Type B pancreatic cell (in vitro differentiated cells): Measurements from ENCODE around the gene SLC25A28. TPM values are rescaled to one million over a fixed set of nuclear protein-coding genes. Genes with fewer than 3 reads are reported as not detected.

ENCODE experiments used
- DNase-seq: peaks from one replicate; pipeline ENCODE4 v3.0.0; 2021; ENCODE audit warnings: mixed read lengths; ENCODE audit not compliant: unreplicated experiment; ENCODE audit errors: extremely low spot score
- H3K27ac Mint-ChIP-seq: 2 replicates; pipeline ENCODE4 v1.8.0; 2021; ENCODE audit warnings: mild to moderate bottlenecking, mixed read lengths
- H3K27me3 Mint-ChIP-seq: 2 replicates; pipeline ENCODE4 v1.8.0; 2021; ENCODE audit warnings: mixed read lengths
- H3K36me3 Mint-ChIP-seq: 2 replicates; pipeline ENCODE4 v1.8.0; 2021; ENCODE audit warnings: mixed read lengths
- H3K4me1 Mint-ChIP-seq: one replicate; pipeline ENCODE4 v1.8.0; 2021; ENCODE audit warnings: mixed read lengths; ENCODE audit not compliant: unreplicated experiment
- H3K4me3 Mint-ChIP-seq: 2 replicates; pipeline ENCODE4 v1.8.0; 2021; ENCODE audit warnings: mild to moderate bottlenecking, mixed read lengths
- H3K9me3 Mint-ChIP-seq: 2 replicates; pipeline ENCODE4 v1.8.0; 2021; ENCODE audit warnings: mixed read lengths
- total RNA-seq: library from RNA; stranded (reverse); gene quantifications from 2 replicates; pipeline ENCODE4 v1.2.1, GENCODE V29; 2021; ENCODE audit warnings: low replicate concordance
- TF ChIP-seq, protein P1 (sequence below): fragments of 200-600 bp; sonication (generic); conservative IDR thresholded peaks from 2 replicates; pipeline ENCODE4 v1.5.0; 2021; ENCODE audit warnings: antibody characterized with exemption, mild to moderate bottlenecking

SLC25A28 gene
- total RNA-seq, 1 donor from 2014 or later, result 33.9 TPM

GRCh38 chr10:99571816-99572215 is 48.4 kb downstream of the SLC25A28 start:
- Mint-ChIP-seq H3K27ac (no peak overlapping the region), H3K9me3 (peaks cover 5% of the 10 kb centered on the region), H3K27me3 (peaks cover 5% of the 10 kb centered on the region), H3K4me3 (no peak overlapping the region), H3K36me3 (no peaks in the 10 kb centered on the region), H3K4me1 (no peaks in the 10 kb centered on the region)
- TF ChIP-seq, protein P1, sequence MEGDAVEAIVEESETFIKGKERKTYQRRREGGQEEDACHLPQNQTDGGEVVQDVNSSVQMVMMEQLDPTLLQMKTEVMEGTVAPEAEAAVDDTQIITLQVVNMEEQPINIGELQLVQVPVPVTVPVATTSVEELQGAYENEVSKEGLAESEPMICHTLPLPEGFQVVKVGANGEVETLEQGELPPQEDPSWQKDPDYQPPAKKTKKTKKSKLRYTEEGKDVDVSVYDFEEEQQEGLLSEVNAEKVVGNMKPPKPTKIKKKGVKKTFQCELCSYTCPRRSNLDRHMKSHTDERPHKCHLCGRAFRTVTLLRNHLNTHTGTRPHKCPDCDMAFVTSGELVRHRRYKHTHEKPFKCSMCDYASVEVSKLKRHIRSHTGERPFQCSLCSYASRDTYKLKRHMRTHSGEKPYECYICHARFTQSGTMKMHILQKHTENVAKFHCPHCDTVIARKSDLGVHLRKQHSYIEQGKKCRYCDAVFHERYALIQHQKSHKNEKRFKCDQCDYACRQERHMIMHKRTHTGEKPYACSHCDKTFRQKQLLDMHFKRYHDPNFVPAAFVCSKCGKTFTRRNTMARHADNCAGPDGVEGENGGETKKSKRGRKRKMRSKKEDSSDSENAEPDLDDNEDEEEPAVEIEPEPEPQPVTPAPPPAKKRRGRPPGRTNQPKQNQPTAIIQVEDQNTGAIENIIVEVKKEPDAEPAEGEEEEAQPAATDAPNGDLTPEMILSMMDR, result no peak
- no peak for DNase-seq

- no peak overlapping the region for H3K4me3 Mint-ChIP-seq
- no peaks in the 10 kb centered on the region for H3K4me1 Mint-ChIP-seq
- H3K9me3 Mint-ChIP-seq, result peaks cover 5% of the 10 kb centered on the region
- H3K27me3 Mint-ChIP-seq, result peaks cover 12% of the 10 kb centered on the region
- DNase-seq, result no peak
- no peaks in the 10 kb centered on the region for H3K36me3 Mint-ChIP-seq
- no peak overlapping the region for H3K27ac Mint-ChIP-seq
- TF ChIP-seq, protein P1, result no peak
Measured at GRCh38 chr10:99569961-99570360, 50.3 kb downstream of the SLC25A28 start.

DNA sequence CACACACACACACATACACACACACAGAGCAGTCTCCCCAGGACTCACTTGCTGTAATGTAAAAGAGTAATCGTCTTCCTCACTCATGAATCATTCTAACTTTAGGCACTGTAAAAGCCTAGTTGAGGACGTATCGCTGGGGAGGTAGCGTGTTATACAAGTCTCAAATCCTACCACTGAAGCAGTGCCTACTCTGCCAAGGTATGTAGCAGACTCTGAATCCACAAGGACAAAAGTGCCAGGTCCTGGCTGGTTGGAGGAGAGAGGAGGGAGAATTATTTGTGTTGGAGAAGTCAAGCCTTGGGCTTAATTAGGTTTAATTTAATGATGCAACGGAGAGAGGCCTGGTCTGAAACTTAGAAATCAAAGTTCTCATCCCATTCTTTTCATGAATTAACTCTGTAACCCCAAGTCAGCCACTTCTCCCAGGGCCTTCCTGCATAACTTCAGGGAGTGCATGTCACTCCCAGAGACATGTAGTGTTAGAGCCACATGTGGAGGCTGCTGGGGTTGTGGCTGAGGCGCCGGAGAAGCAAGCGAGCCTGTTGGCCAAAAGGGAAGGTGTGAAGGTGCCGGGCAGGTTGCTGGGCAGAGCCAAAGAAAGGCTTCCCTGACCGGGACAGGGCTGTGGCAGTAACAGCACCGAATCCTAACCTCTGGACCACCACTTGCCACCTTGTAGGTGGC is 50.8 kb downstream of the SLC25A28 start:
- no peak for DNase-seq
- Mint-ChIP-seq H3K27ac (no peak overlapping the region), H3K4me1 (no peaks in the 10 kb centered on the region), H3K27me3 (peaks cover 12% of the 10 kb centered on the region), H3K4me3 (no peak overlapping the region), H3K36me3 (no peaks in the 10 kb centered on the region), H3K9me3 (peaks cover 5% of the 10 kb centered on the region)
- TF ChIP-seq, protein P1, result no peak

GRCh38 chr10:99565166-99565565 is 55.1 kb downstream of the SLC25A28 start:
- H3K36me3 Mint-ChIP-seq, result no peaks in the 10 kb centered on the region
- DNase-seq, result no peak
- H3K9me3 Mint-ChIP-seq, result no peaks in the 10 kb centered on the region
- TF ChIP-seq, protein P1, result no peak
- H3K27me3 Mint-ChIP-seq, result peaks cover 39% of the 10 kb centered on the region
- no peak overlapping the region for H3K4me3 Mint-ChIP-seq
- no peak overlapping the region for H3K27ac Mint-ChIP-seq
- no peaks in the 10 kb centered on the region for H3K4me1 Mint-ChIP-seq

GRCh38 chr10:99564361-99564760 is 55.9 kb downstream of the SLC25A28 start:
- Mint-ChIP-seq H3K36me3 (no peaks in the 10 kb centered on the region), H3K9me3 (no peaks in the 10 kb centered on the region), H3K27me3 (peaks cover 44% of the 10 kb centered on the region), H3K27ac (no peak overlapping the region), H3K4me1 (no peaks in the 10 kb centered on the region), H3K4me3 (no peak overlapping the region)
- no peak for DNase-seq
- TF ChIP-seq, protein P1, result no peak
